GM19328 (cell line): ENCODE data around the gene MRPL18.
"Not testable (repeated sequence)": the region's sequence is repeated elsewhere in the genome, so short reads cannot be mapped to it uniquely, and the experiment has no call there.

Experiments
- ATAC-seq: cut with Tn5 transposase; IDR thresholded peaks from one replicate; pipeline ENCODE4 v1.9.1; 2021; ENCODE audit warnings: mild to moderate bottlenecking, moderate library complexity; ENCODE audit not compliant: unreplicated experiment

MRPL18 gene

GRCh38 chr6:159772196-159772595 lies 18.1 kb upstream of the MRPL18 start:
- ATAC-seq = no peak

GRCh38 chr6:159777240-159777904 lies 12.9 kb upstream of the MRPL18 start:
- no peak for ATAC-seq

- ATAC-seq = no peak
Measured at GRCh38 chr6:159778131-159778530, 12.1 kb upstream of the MRPL18 start.

GRCh38 chr6:159778542-159779103 lies 11.6 kb upstream of the MRPL18 start:
- ATAC-seq = no peak

GRCh38 chr6:159788276-159788675 lies 2.0 kb upstream of the MRPL18 start:
- no peak for ATAC-seq

- ATAC-seq = no peak
Measured at GRCh38 chr6:159788753-159789376, 1.4 kb upstream of the MRPL18 start.

GRCh38 chr6:159789377-159790148 lies 704 bp upstream of the MRPL18 start, which contains the start of gene TCP1:
TSS of gene TCP1 (minus strand) at chr6:159789602. CDS start at chr6:159789468, 134 bp downstream.
- ATAC-seq = peak; percentile 74

- no peak for ATAC-seq
Measured at GRCh38 chr6:159790956-159791598, 810 bp downstream of the MRPL18 start.

GRCh38 chr6:159794976-159795375 lies 4.7 kb downstream of the MRPL18 start:
- not testable (repeated sequence) for ATAC-seq

GRCh38 chr6:159797554-159797953 lies 7.3 kb downstream of the MRPL18 start:
- no peak for ATAC-seq

- no peak for ATAC-seq
Measured at GRCh38 chr6:159800141-159800865, 10.0 kb downstream of the MRPL18 start, which contains the start of gene PNLDC1. TSS of gene PNLDC1 (plus strand) at chr6:159800276. CDS start at chr6:159800308, 32 bp downstream.

GRCh38 chr6:159801935-159802334 lies 11.7 kb downstream of the MRPL18 start:
- ATAC-seq = no peak

GRCh38 chr6:159804504-159804903 lies 14.2 kb downstream of the MRPL18 start:
- no peak for ATAC-seq

- no peak for ATAC-seq
Measured at GRCh38 chr6:159805440-159806020, 15.3 kb downstream of the MRPL18 start.

GRCh38 chr6:159806021-159806458 lies 15.8 kb downstream of the MRPL18 start:
- ATAC-seq = no peak

- no peak for ATAC-seq
Measured at GRCh38 chr6:159807150-159807858, 17.0 kb downstream of the MRPL18 start.

GRCh38 chr6:159808647-159809046 lies 18.4 kb downstream of the MRPL18 start:
- ATAC-seq = no peak

- no peak for ATAC-seq
Measured at GRCh38 chr6:159809149-159809548, 18.9 kb downstream of the MRPL18 start.

GRCh38 chr6:159813781-159814180 lies 23.5 kb downstream of the MRPL18 start:
- ATAC-seq = no peak
